ACC112 (cell line): ENCODE results near the gene ADCY10.
A peak's percentile ranks its signal among the peaks of the same experiment; 100 is the strongest.

ENCODE experiments used
- H2AFZ ChIP-seq: fragments of 200-600 bp; sonication (generic); one replicate; pipeline ENCODE4 v1.6.0; 2017; ENCODE audit warnings: antibody characterized with exemption, low read length; ENCODE audit not compliant: unreplicated experiment
- H3K27ac ChIP-seq: fragments of 200-600 bp; sonication (generic); 2 replicates; pipeline ENCODE4 v1.5.1; 2014; ENCODE audit warnings: low read depth, mild to moderate bottlenecking, antibody characterized with exemption, low read length, moderate library complexity
- H3K27me3 ChIP-seq: fragments of 200-600 bp; sonication (generic); 2 replicates; pipeline ENCODE4 v1.6.1; 2014; ENCODE audit warnings: mild to moderate bottlenecking, antibody characterized with exemption, low read length, moderate library complexity, mixed read lengths; ENCODE audit not compliant: insufficient read depth
- H3K36me3 ChIP-seq: fragments of 200-600 bp; sonication (generic); 2 replicates; pipeline ENCODE4 v1.6.1; 2016; ENCODE audit warnings: mild to moderate bottlenecking, antibody characterized with exemption, low read length, moderate library complexity, mixed read lengths; ENCODE audit not compliant: insufficient read depth
- H3K4me1 ChIP-seq: fragments of 200-600 bp; sonication (generic); one replicate; pipeline ENCODE4 v1.6.1; 2016; ENCODE audit warnings: low read length, mixed read lengths; ENCODE audit not compliant: insufficient read depth, unreplicated experiment, control insufficient read depth
- H3K4me3 ChIP-seq: fragments of 200-600 bp; sonication (generic); 2 replicates; pipeline ENCODE4 v1.5.1; 2014; ENCODE audit warnings: mild to moderate bottlenecking, low read depth, low read length
- H3K79me2 ChIP-seq: fragments of 200-600 bp; sonication (generic); one replicate; pipeline ENCODE4 v1.6.0; 2016; ENCODE audit warnings: low read length; ENCODE audit not compliant: control insufficient read depth, unreplicated experiment, insufficient read depth

ADCY10 gene, protein sequence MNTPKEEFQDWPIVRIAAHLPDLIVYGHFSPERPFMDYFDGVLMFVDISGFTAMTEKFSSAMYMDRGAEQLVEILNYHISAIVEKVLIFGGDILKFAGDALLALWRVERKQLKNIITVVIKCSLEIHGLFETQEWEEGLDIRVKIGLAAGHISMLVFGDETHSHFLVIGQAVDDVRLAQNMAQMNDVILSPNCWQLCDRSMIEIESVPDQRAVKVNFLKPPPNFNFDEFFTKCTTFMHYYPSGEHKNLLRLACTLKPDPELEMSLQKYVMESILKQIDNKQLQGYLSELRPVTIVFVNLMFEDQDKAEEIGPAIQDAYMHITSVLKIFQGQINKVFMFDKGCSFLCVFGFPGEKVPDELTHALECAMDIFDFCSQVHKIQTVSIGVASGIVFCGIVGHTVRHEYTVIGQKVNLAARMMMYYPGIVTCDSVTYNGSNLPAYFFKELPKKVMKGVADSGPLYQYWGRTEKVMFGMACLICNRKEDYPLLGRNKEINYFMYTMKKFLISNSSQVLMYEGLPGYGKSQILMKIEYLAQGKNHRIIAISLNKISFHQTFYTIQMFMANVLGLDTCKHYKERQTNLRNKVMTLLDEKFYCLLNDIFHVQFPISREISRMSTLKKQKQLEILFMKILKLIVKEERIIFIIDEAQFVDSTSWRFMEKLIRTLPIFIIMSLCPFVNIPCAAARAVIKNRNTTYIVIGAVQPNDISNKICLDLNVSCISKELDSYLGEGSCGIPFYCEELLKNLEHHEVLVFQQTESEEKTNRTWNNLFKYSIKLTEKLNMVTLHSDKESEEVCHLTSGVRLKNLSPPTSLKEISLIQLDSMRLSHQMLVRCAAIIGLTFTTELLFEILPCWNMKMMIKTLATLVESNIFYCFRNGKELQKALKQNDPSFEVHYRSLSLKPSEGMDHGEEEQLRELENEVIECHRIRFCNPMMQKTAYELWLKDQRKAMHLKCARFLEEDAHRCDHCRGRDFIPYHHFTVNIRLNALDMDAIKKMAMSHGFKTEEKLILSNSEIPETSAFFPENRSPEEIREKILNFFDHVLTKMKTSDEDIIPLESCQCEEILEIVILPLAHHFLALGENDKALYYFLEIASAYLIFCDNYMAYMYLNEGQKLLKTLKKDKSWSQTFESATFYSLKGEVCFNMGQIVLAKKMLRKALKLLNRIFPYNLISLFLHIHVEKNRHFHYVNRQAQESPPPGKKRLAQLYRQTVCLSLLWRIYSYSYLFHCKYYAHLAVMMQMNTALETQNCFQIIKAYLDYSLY (N-terminal part only)

DNA sequence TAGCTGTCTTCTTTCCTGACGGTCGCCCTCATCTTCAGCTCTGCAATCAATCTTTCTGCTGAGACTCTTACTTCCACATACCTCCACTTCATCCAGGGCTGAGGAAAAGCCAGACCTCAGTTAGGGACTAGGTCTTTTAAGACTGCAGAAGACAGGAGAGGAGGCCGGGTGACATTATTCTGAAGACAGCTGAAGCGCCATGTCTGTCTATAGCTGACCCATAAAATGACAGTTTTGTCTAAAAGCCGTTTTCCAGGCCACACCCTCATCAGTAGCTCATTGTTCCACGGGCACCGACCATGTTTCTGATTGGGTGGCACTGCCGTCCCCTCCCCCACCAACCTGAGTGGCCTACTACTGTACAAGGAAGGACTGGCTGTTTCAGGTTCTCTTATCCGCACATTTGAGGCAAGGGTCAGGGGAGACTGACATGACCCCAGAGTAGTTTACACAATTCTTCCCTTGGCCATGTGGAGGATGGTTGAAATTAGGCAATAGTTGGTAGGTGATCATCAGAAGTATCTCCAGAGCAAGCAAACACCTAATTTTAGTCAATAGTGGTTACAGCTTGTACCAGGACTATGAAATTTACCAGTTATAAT lies at the start of gene ADCY10:
Gene ADCY10, minus strand, starts transcription at position 240 of the 602 bp plus-strand sequence. CDS start 8,994 bp downstream, outside the sequence.
- no peaks in the 10 kb centered on the region for H3K27me3 ChIP-seq
- H3K4me3 ChIP-seq: no peak within 1 kb of the TSS
- no peak within 1 kb of the TSS for H2AFZ ChIP-seq
- H3K4me1 ChIP-seq: no peaks in the 10 kb centered on the region
- no peak within 1 kb of the TSS for H3K27ac ChIP-seq
- H3K79me2 ChIP-seq: no peaks in the 10 kb centered on the region
- no peaks in the 10 kb centered on the region; the same call in 1 of the 2 replicates for H3K36me3 ChIP-seq

DNA sequence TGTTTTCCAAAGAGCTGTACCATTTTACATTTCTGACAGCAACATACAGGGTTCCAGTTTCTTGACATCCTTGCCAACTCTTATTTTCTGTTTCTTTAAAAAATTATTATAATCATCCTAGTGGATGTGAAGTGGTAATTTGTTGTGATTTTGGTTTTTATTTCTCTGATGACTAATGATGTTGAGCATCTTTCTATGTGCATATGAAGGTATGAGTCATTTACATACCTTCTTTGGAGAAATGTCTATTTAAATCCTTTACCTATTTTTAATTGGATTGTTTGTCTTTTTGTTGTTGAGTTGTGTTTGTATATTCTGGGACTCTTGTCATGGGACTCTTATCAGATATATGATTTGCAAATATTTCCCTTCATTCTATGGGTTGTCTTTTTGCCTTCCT lies 43.8 kb upstream of the ADCY10 start:
- no peak overlapping the region for H3K27ac ChIP-seq
- no peak overlapping the region for H2AFZ ChIP-seq
- no peak overlapping the region for H3K4me3 ChIP-seq
- H3K27me3 ChIP-seq: no peaks in the 10 kb centered on the region
- peaks cover 15% of the 10 kb centered on the region for H3K36me3 ChIP-seq
- H3K79me2 ChIP-seq: peaks cover 52% of the 10 kb centered on the region
- peaks cover 15% of the 10 kb centered on the region for H3K4me1 ChIP-seq

DNA sequence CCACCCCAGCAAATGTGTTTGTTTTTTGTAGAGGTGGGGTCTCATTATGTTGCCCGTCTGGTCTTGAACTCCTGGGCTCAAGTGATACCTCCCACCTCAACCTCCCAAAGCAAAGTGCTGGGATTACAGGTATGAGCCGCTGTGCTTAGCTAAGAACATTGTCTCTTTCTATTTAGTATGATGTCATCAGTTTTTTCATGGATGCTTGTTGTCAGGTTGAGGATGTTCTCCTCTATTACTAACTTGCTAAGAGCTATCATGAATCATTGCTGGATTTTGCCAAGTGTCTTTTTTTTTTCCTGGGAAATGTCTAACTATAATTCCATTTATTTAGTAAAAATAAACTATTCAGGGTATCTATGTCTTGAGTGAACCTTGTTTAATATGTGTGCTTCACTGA lies 42.0 kb upstream of the ADCY10 start:
- Histone ChIP-seq H3K4me1 (peaks cover 17% of the 10 kb centered on the region), H2AFZ (no peak overlapping the region), H3K79me2 (peaks cover 44% of the 10 kb centered on the region), H3K27me3 (no peaks in the 10 kb centered on the region), H3K27ac (no peak overlapping the region), H3K4me3 (no peak overlapping the region), H3K36me3 (peaks cover 19% of the 10 kb centered on the region)

DNA sequence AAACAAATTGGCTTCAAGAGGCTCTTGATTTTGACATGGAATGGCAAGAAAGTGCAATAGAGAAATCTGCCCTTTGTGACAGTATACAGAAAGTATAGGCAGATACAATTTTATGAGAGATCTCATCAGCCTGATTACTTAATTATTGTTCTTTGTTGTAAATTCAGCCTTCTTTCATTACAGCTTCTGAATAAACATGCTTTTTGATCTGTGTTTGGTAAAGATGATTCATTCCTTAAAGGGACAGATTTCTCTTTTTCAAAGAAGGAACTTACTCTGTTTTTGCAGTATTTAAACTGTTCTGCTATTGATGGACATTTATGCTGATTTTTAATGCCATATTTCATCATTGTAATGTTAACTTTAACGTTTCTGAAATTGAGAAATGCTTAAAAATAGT lies 36.6 kb upstream of the ADCY10 start:
- Histone ChIP-seq H3K27ac (no peak overlapping the region), H2AFZ (no peak overlapping the region), H3K79me2 (peaks cover 55% of the 10 kb centered on the region), H3K4me3 (no peak overlapping the region), H3K4me1 (peaks cover 15% of the 10 kb centered on the region), H3K36me3 (peaks cover 24% of the 10 kb centered on the region), H3K27me3 (no peaks in the 10 kb centered on the region)

DNA sequence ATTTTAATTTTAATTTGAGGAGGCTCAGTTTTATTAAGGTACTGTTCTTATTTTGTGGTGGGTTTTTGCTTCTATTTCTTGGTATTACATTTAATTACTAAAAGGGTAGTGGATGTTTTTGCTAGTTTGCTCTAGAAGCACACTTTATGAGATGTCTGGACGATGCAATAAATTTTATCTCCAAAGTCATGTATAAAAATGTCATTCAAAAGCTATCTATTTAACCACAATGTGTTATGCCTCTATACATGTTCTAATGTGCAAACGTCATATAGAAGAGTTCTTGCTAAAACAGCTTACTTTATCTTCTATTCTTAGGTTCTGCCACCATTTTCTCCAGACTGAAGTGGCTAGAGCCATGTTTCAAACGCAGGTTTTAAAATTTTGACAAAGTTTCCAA lies 35.9 kb upstream of the ADCY10 start:
- Histone ChIP-seq H3K79me2 (peaks cover 56% of the 10 kb centered on the region), H3K27me3 (no peaks in the 10 kb centered on the region), H3K4me3 (no peak overlapping the region), H3K27ac (no peak overlapping the region), H3K4me1 (peaks cover 15% of the 10 kb centered on the region), H2AFZ (no peak overlapping the region), H3K36me3 (peaks cover 16% of the 10 kb centered on the region)

DNA sequence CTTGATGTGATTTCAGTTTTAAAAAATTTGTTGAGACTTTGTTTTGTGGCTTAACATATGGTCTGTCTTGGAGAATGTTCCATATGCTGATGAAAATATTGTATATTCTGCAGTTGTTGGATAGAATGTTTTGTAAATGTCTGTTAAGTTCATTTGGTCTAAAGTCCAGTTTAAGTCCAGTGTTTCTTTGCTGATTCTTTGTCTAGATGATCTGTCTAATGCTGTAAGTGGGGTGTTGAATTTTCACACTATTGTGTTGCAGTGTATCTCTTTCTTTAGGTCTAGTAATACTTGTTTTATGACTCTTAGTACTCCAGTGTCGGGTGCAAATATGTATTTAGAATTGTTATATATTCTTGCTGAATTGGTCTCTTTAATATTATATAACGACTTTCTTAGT lies 33.8 kb upstream of the ADCY10 start:
- Histone ChIP-seq H3K36me3 (peaks cover 16% of the 10 kb centered on the region), H3K27ac (no peak overlapping the region), H3K4me3 (no peak overlapping the region), H3K79me2 (peaks cover 75% of the 10 kb centered on the region), H2AFZ (no peak overlapping the region), H3K27me3 (no peaks in the 10 kb centered on the region), H3K4me1 (peaks cover 15% of the 10 kb centered on the region)

DNA sequence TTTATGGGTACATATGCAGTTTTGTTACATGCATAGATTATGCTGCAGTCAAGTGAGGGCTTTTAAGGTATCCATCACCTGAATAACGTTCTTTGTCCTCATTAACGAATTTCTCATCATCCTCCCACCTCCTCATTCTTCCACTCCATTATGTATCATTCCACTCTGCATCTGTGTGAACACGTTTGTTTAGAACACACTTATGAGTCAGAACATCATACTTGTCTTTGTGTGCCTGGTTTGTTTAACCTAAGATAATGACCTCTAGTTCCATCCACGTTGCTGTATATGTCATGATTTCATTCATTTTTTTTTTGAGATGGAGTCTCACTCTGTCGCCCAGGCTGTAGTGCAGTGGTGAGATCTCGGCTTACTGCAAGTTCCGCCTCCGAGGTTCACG lies 29.6 kb upstream of the ADCY10 start:
- Histone ChIP-seq H3K79me2 (peaks cover 92% of the 10 kb centered on the region), H2AFZ (no peak overlapping the region), H3K36me3 (peaks cover 8% of the 10 kb centered on the region), H3K4me1 (peaks cover 5% of the 10 kb centered on the region), H3K27me3 (no peaks in the 10 kb centered on the region), H3K27ac (no peak overlapping the region), H3K4me3 (no peak overlapping the region)

DNA sequence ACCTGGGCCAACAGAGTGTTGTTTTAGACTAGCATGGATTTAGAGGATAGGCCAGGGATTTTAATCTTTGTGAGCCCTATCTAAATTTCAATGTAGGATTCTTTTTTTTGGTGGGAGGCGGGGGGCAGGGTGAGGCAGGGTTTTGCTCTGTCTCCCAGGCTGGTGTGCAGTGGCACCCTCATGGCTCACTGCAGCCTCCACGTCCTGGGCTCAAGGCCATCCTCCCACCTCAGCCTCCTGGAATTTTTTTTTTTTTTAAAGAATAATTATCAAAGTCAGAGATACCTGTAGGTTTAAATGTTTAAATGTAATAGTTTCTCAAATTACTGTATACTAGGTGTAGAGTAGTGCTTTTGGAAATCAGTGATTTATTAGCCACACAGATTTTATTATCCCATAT lies 26.3 kb upstream of the ADCY10 start:
- Histone ChIP-seq H3K4me1 (peaks cover 5% of the 10 kb centered on the region), H3K36me3 (peaks cover 8% of the 10 kb centered on the region), H3K27ac (no peak overlapping the region), H2AFZ (no peak overlapping the region), H3K4me3 (no peak overlapping the region), H3K79me2 (peaks cover 80% of the 10 kb centered on the region), H3K27me3 (no peaks in the 10 kb centered on the region)

DNA sequence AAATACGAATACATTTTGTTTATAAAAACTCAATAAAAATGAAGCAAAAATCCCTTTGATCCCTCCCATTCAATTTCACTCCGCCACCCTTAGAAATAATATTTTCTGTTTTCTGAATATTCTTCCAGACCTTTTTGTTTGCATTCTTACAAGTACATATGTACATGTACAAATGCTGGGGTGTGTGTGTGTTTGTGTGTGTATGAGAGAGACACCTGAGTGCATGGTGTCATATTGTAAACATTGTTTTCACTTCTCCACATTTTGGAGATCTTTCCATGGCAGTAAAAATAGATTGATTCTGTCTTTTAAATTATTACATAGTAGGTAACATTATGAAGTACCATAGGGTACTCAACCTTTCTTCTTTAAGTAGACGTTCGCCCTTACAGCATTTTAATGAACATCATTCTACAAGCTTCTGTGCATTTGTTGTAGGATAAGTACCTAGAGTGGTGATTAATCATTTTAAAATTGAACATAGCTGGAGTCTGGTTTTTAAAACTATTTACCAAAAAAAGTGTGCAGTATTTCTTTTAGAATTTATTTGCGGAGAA lies 24.2 kb upstream of the ADCY10 start:
- Histone ChIP-seq H3K27ac (peak overlapping the region; percentile 89; the same call in 1 of the 2 replicates), H3K79me2 (peaks cover 78% of the 10 kb centered on the region), H2AFZ (peak overlapping the region; percentile 68), H3K27me3 (no peaks in the 10 kb centered on the region), H3K36me3 (peaks cover 4% of the 10 kb centered on the region; the same call in 1 of the 2 replicates), H3K4me1 (peaks cover 14% of the 10 kb centered on the region), H3K4me3 (peak overlapping the region; percentile 85)

DNA sequence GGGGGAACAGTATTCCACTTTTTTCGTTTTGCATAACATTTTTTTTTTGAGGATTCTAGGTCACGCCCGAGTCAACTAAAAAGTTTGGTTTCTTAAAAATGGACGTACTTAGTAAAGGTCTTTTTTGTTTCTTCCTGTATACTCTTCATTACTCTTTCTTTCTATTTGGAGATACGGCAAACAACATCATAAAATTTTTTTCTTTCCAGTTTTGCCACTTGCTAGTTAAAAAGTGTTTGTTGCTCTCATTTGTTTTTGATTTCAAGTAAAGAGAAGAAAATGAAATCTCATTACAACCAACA lies 23.7 kb upstream of the ADCY10 start:
- Histone ChIP-seq H3K4me3 (peak overlapping the region; percentile 85), H3K79me2 (peaks cover 78% of the 10 kb centered on the region), H3K27ac (peak overlapping the region; percentile 89), H2AFZ (peak overlapping the region; percentile 68), H3K27me3 (no peaks in the 10 kb centered on the region), H3K36me3 (peaks cover 3% of the 10 kb centered on the region; the same call in 1 of the 2 replicates), H3K4me1 (peaks cover 14% of the 10 kb centered on the region)
